H9 (cell line): Measurements from ENCODE around the gene PRR29. TPM values are rescaled to one million over a fixed set of nuclear protein-coding genes. Genes with fewer than 3 reads are reported as not detected.

Experiments
- DNase-seq: peaks from one replicate; pipeline ENCODE4 v3.0.0-alpha.2; 2017
- H2AFZ ChIP-seq: one replicate; pipeline ENCODE4 v1.6.1; 2013; ENCODE audit warnings: mild to moderate bottlenecking, low read length, control low read depth, moderate library complexity
- H2AK5ac ChIP-seq: 2 replicates; pipeline ENCODE4 v1.6.1; 2013; ENCODE audit warnings: low read length, control low read depth, mixed read lengths; ENCODE audit not compliant: insufficient read length
- H2BK120ac ChIP-seq: one replicate; pipeline ENCODE4 v1.6.1; 2013; ENCODE audit warnings: low read depth, mild to moderate bottlenecking, low read length, control low read depth, inconsistent platforms; ENCODE audit not compliant: poor library complexity, severe bottlenecking
- H2BK12ac ChIP-seq: 2 replicates; pipeline ENCODE4 v1.6.1; 2013; ENCODE audit warnings: low read length, control low read depth, mixed read lengths, low read depth; ENCODE audit not compliant: insufficient read length
- H2BK15ac ChIP-seq: 2 replicates; pipeline ENCODE4 v1.6.1; 2013; ENCODE audit warnings: low read depth, low read length, control low read depth
- H2BK20ac ChIP-seq: one replicate; pipeline ENCODE4 v1.6.1; 2013; ENCODE audit warnings: low read depth, mild to moderate bottlenecking, low read length, control low read depth, inconsistent platforms; ENCODE audit not compliant: poor library complexity, severe bottlenecking
- H2BK5ac ChIP-seq: 2 replicates; pipeline ENCODE4 v1.6.1; 2013; ENCODE audit warnings: low read length, control low read depth, mixed read lengths; ENCODE audit not compliant: insufficient read length
- H3K14ac ChIP-seq: 2 replicates; pipeline ENCODE4 v1.6.1; 2013; ENCODE audit warnings: low read length, control low read depth; ENCODE audit not compliant: insufficient read depth
- H3K18ac ChIP-seq: 2 replicates; pipeline ENCODE4 v1.6.1; 2013; ENCODE audit warnings: low read depth, mild to moderate bottlenecking, mixed read lengths, low read length, control low read depth; ENCODE audit not compliant: insufficient read length
- H3K23ac ChIP-seq: 2 replicates; pipeline ENCODE4 v1.6.1; 2013; ENCODE audit warnings: low read length, control low read depth, mixed read lengths, low read depth; ENCODE audit not compliant: insufficient read length
- H3K23me2 ChIP-seq: 2 replicates; pipeline ENCODE4 v1.6.1; 2013; ENCODE audit warnings: low read depth, mild to moderate bottlenecking, mixed read lengths, low read length, control low read depth; ENCODE audit not compliant: insufficient read length, poor library complexity, severe bottlenecking
- H3K27ac ChIP-seq: 2 replicates; pipeline ENCODE4 v1.5.1; 2013; ENCODE audit warnings: low read length, control low read depth, mixed read lengths, low read depth; ENCODE audit not compliant: insufficient read length
- H3K27me3 ChIP-seq: 2 replicates; pipeline ENCODE4 v1.6.1; 2013; ENCODE audit warnings: low read length, control low read depth, inconsistent platforms; ENCODE audit not compliant: insufficient read depth
- H3K4ac ChIP-seq: 2 replicates; pipeline ENCODE4 v1.6.1; 2013; ENCODE audit warnings: low read depth, mild to moderate bottlenecking, control low read depth, inconsistent platforms, low read length, moderate library complexity
- H3K4me1 ChIP-seq: 2 replicates; pipeline ENCODE4 v1.6.1; 2013; ENCODE audit warnings: low read length, control low read depth, inconsistent platforms; ENCODE audit not compliant: insufficient read depth
- H3K4me2 ChIP-seq: 2 replicates; pipeline ENCODE4 v1.6.1; 2013; ENCODE audit warnings: low read length, control low read depth, mixed read lengths; ENCODE audit not compliant: insufficient read length, insufficient read depth
- H3K56ac ChIP-seq: 2 replicates; pipeline ENCODE4 v1.6.1; 2013; ENCODE audit warnings: low read depth, mild to moderate bottlenecking, mixed read lengths, low read length, control low read depth; ENCODE audit not compliant: insufficient read length
- H3K79me1 ChIP-seq: 2 replicates; pipeline ENCODE4 v1.6.1; 2013; ENCODE audit warnings: low read depth, mild to moderate bottlenecking, moderate library complexity, low read length, control low read depth, inconsistent platforms; ENCODE audit not compliant: insufficient read depth, poor library complexity, severe bottlenecking
- H3K79me2 ChIP-seq: 2 replicates; pipeline ENCODE4 v1.6.1; 2013; ENCODE audit warnings: low read length, control low read depth, inconsistent platforms; ENCODE audit not compliant: insufficient read depth
- H3K9ac ChIP-seq: 2 replicates; pipeline ENCODE4 v1.6.1; 2013; ENCODE audit warnings: low read length, control low read depth, mixed read lengths; ENCODE audit not compliant: insufficient read length; ENCODE audit errors: extremely low read depth
- H3K9me3 ChIP-seq: one replicate; pipeline ENCODE4 v1.6.1; 2013; ENCODE audit warnings: low read depth, low read length, inconsistent platforms; ENCODE audit not compliant: control insufficient read depth
- H3T11ph ChIP-seq: one replicate; pipeline ENCODE4 v1.6.1; 2013; ENCODE audit warnings: mild to moderate bottlenecking, low read length, control low read depth, inconsistent platforms
- H4K20me1 ChIP-seq: one replicate; pipeline ENCODE4 v1.6.1; 2013; ENCODE audit not compliant: control insufficient read depth, insufficient read length, insufficient read depth
- H4K5ac ChIP-seq: 2 replicates; pipeline ENCODE4 v1.6.1; 2013; ENCODE audit warnings: low read depth, mild to moderate bottlenecking, mixed read lengths, low read length, control low read depth; ENCODE audit not compliant: insufficient read length
- H4K8ac ChIP-seq: replicated peaks from 2 replicates; pipeline ENCODE4 v1.6.1; 2013; ENCODE audit warnings: low read length, control low read depth, mixed read lengths, low read depth; ENCODE audit not compliant: insufficient read length
- H4K91ac ChIP-seq: 2 replicates; pipeline ENCODE4 v1.6.1; 2013; ENCODE audit warnings: low read depth, mild to moderate bottlenecking, moderate library complexity, mixed read lengths, low read length, control low read depth; ENCODE audit not compliant: insufficient read length
- H3K27ac Mint-ChIP-seq, 3 experiments: 2 replicates in 2 of 3; 3 replicates in 1 of 3; pipeline ENCODE4 v1.8.0; 2020 to 2021; ENCODE audit warnings: mixed read lengths in 3 of 3, mild to moderate bottlenecking in 1 of 3, moderate library complexity in 1 of 3
- H3K27me3 Mint-ChIP-seq: 2 replicates; pipeline ENCODE4 v1.8.0; 2021; ENCODE audit warnings: low read depth, mild to moderate bottlenecking, moderate library complexity, mixed read lengths
- H3K36me3 Mint-ChIP-seq, 3 experiments: 2 replicates in 2 of 3; 3 replicates in 1 of 3; pipeline ENCODE4 v1.8.0; 2020 to 2021; ENCODE audit warnings: low read depth in 3 of 3, mixed read lengths in 3 of 3; ENCODE audit not compliant: insufficient read depth in 1 of 3
- H3K4me1 Mint-ChIP-seq, 2 experiments: 2 replicates each; pipeline ENCODE4 v1.8.0; 2020; ENCODE audit warnings: mixed read lengths in 2 of 2
- H3K4me3 Mint-ChIP-seq, 2 experiments: 2 replicates in 1 of 2; 3 replicates in 1 of 2; pipeline ENCODE4 v1.8.0; 2020 to 2021; ENCODE audit warnings: mild to moderate bottlenecking in 2 of 2, mixed read lengths in 2 of 2, moderate library complexity in 1 of 2
- H3K9me3 Mint-ChIP-seq, 2 experiments: 2 replicates in 1 of 2; 3 replicates in 1 of 2; pipeline ENCODE4 v1.8.0; 2020; ENCODE audit warnings: mild to moderate bottlenecking in 2 of 2, mixed read lengths in 2 of 2, moderate library complexity in 1 of 2
- CTCF ChIP-seq: fragments of 200-600 bp; sonication (generic); conservative IDR thresholded peaks from 3 replicates; pipeline ENCODE4 v1.8.0; 2021; ENCODE audit warnings: antibody characterized with exemption, mild to moderate bottlenecking
- WGBS: extraction: QIAGEN DNeasy Blood & Tissue Kit; methylation state at CpG from one replicate; pipeline ENCODE4 v1.1.7; 2013; ENCODE audit warnings: missing lambda C conversion rate, low lambda C conversion rate, mixed read lengths; ENCODE audit not compliant: insufficient read length; ENCODE audit errors: extremely low coverage; 5-methylcytosine and 5-hydroxymethylcytosine counted together
- total RNA-seq: library from RNA; stranded (reverse); gene quantifications from 2 replicates; pipeline ENCODE4 v1.2.1, GENCODE V29; 2021

Gene PRR29
- total RNA-seq, 1 experiment from 2014 or later = 0.87 TPM

GRCh38 chr17:63999680-64000531 lies 1.8 kb downstream of the PRR29 start:
- Histone ChIP-seq H3K27ac (no peak overlapping the region), H3K4me2 (no peak overlapping the region), H3K4ac (no peak overlapping the region), H3K9me3 (no peaks in the 10 kb centered on the region), H3K14ac (no peak overlapping the region), H3T11ph (no peak overlapping the region), H2BK120ac (no peak overlapping the region), H2AK5ac (no peak overlapping the region), H2BK12ac (no peak overlapping the region), H4K5ac (no peak overlapping the region), H3K23ac (no peak overlapping the region), H4K8ac (no peak overlapping the region), H2AFZ (no peak overlapping the region), H3K9ac (no peak overlapping the region), H3K79me2 (no peaks in the 10 kb centered on the region), H4K91ac (no peak overlapping the region), H4K20me1 (no peaks in the 10 kb centered on the region), H3K23me2 (peaks cover 11% of the 10 kb centered on the region), H2BK20ac (no peak overlapping the region), H3K79me1 (no peaks in the 10 kb centered on the region), H2BK15ac (no peak overlapping the region), H3K18ac (no peak overlapping the region), H2BK5ac (no peak overlapping the region), H3K56ac (no peak overlapping the region), H3K4me1 (0 out of 2 replicates have a peak, but pooled peaks cover 3% of the 10 kb centered on the region), H3K27me3 (peaks cover 6% of the 10 kb centered on the region; the same call in 1 of the 2 replicates)
- Mint-ChIP-seq H3K27me3 (peaks cover 50% of the 10 kb centered on the region), H3K4me3 (peak overlapping the region; percentile 87 to 91), H3K27ac (no peak overlapping the region), H3K36me3 (0 out of 7 replicates have a peak, but pooled peaks cover 0 to 2% (median 0%) of the 10 kb centered on the region in 3 experiments), H3K9me3 (no peaks in the 10 kb centered on the region; a peak in 1 of 5 replicates), H3K4me1 (peaks cover 3 to 15% of the 10 kb centered on the region in 2 experiments)
- peak; percentile 25 for DNase-seq
- WGBS = no CpG with 5 or more reads among the region's 25 CpGs
- TF ChIP-seq CTCF = no peak
